ENCODE results near the gene TTLL11.

DNA sequence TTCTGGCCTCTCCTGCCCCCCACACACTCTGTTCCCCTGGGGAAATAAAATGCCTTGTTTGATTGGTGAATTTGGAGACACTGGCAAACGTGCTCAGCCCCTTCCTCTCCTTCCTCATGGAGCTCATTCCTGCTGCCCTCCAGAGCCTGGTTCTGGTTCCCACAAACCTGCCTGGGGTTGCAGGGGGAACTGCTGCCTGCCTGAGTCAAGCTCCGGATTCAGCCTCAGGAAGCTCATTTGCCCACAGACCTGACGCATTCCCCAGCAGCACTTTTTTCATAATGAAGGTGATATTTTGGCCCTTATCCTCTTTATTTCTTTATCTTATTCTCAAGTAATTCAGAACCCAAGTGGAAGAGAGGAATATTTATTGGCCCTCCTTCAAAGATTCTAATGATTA is 140.5 kb downstream of the TTLL11 start:
- TF ChIP-seq CTCF (IDR thresholded peaks at IDR 0.05) (no peak), POLR2A (IDR thresholded peaks at IDR 0.05) (no peak)
